Muscle of back (tissue), 11 donors: Measurements from ENCODE around the gene EML3. TPM values are rescaled to one million over a fixed set of nuclear protein-coding genes. Genes with fewer than 3 reads are reported as not detected.
A peak's percentile ranks its signal among the peaks of the same experiment; 100 is the strongest.

Source experiments
- DNase-seq, 3 donors: peaks; one replicate each; pipeline versions ENCODE4 v3.0.0 to v3.0.0-alpha.2; 2013
- polyA plus RNA-seq, 10 donors: library from polyadenylated mRNA; unstranded; fragments of 120-200 nt; gene quantifications; one replicate each; pipeline ENCODE4 v1.2.1, GENCODE V29; 2013; ENCODE audit not compliant: insufficient read length in 10 of 10

EML3 gene
- polyA plus RNA-seq, 10 donors: 11.9 to 25.3 (median 17.7) TPM

DNA sequence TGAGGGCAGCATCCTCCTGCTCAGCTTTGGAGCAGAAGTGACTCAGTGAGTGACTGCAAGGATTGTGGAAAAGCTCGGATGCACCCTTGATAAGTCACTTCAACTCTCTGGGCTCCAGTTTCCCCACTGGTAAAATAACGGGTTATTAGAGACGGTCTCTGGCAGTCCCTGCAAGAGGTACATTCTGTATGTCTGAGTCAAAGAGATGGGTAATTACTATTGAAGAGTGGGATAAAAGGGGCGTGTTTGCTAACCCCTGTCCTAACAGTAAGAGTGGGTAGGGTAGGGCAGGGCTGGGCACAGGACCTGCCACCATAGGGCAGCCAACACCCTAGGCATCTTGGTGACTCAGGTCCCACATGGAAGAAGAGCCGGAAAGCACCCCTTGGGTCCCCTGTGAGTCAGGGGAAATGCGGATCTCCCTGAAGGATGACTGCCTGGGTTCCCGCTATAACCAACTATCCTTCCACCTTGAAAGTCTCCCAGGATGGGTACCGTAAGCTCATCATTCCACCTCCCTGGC is 58.7 kb downstream of the EML3 start:
- peak in 2 of 3 donors; percentile 14 to 86 for DNase-seq

DNA sequence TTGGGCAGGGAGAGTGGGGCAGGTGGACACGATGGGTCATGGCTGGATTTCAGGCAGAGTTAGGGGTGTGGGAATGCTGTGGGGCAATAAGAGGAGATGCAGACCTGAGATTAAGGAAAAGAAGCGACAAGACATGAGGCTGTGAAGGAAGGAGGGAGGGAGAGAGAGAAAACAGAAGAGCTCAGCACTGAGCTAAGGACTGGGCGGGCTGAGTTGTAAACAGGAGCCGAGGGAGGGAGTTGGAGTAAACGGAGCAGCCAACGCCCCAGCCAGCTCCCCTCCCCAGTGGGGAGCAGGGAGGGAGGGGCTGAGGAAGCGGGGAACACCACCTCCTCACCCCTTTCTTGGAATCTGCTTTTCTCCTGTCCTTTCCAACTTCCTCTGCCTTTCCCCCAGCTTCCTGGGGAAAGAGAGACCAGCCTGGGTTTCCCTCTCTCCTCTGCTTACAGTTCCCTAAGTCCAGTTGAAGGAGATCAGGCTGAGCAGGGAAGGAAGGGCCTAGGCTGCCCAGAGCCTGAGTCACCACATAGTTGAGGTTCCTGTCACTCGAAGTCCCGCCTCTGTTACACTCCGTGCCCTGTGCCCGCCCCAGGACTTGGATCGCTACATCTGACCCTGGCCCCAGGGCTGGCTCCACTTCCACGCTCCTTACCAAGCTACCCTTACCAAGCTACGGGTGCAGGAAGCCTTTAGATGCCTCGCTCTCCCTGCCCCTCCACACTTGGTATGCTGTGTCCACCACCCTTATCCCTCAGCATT is 59.3 kb downstream of the EML3 start:
- peak; percentile 92 to 96 (median 93) for DNase-seq

GRCh38 chr11:62552485-62553079 is 60.0 kb downstream of the EML3 start:
- DNase-seq: peak in 2 of 3 donors; percentile 64 to 78

Other genes starting within 250 kb of the EML3 start
- not detected for gene SCGB1A1, start 193.7 kb downstream of the EML3 start, polyA plus RNA-seq
- 100 to 1,000 TPM; 269 to 408 (median 312) TPM for gene AHNAK, start 66.0 kb downstream of the EML3 start, polyA plus RNA-seq
- gene EEF1G, start 38.9 kb downstream of the EML3 start, polyA plus RNA-seq: 1,000 to 10,000 TPM; 2,727 to 3,805 (median 3,280) TPM
- 10 to 100 TPM; 11.6 to 17.7 (median 13.8) TPM for gene TUT1, start 21.3 kb downstream of the EML3 start, polyA plus RNA-seq
- gene MTA2, start 10.9 kb downstream of the EML3 start, polyA plus RNA-seq: 10 to 100 TPM; 36.9 to 56.4 (median 44.1) TPM
- 1 to 10 TPM in 8 of 10 donors, under 1 TPM in 2; 0.69 to 2.4 (median 1.6) TPM for gene ROM1, start 482 bp upstream of the EML3 start, polyA plus RNA-seq
- gene B3GAT3, start 9.2 kb upstream of the EML3 start, polyA plus RNA-seq: 10 to 100 TPM; 13.3 to 22.3 (median 18.7) TPM
- 100 to 1,000 TPM; 145 to 211 (median 165) TPM for gene GANAB, start 33.8 kb upstream of the EML3 start, polyA plus RNA-seq
- gene INTS5, start 40.5 kb upstream of the EML3 start, polyA plus RNA-seq: 10 to 100 TPM in 6 of 10 donors, 1 to 10 TPM in 4; 9.0 to 13.9 (median 11.1) TPM
- 10 to 100 TPM; 30.0 to 44.8 (median 33.0) TPM for gene C11orf98, start 52.4 kb upstream of the EML3 start, polyA plus RNA-seq
- 1 to 10 TPM; 1.8 to 4.9 (median 3.1) TPM for gene CSKMT, start 52.5 kb upstream of the EML3 start, polyA plus RNA-seq
- gene UQCC3, start 58.9 kb upstream of the EML3 start, polyA plus RNA-seq: 1 to 10 TPM; 4.5 to 8.3 (median 5.7) TPM
- 1 to 10 TPM; 3.0 to 8.4 (median 6.6) TPM for gene LBHD1, start 59.5 kb upstream of the EML3 start, polyA plus RNA-seq
- gene UBXN1, start 66.3 kb upstream of the EML3 start, polyA plus RNA-seq: 100 to 1,000 TPM in 9 of 10 donors, 10 to 100 TPM in 1; 96.1 to 155 (median 130) TPM
- 10 to 100 TPM; 12.8 to 31.1 (median 20.4) TPM for gene LRRN4CL, start 76.8 kb upstream of the EML3 start, polyA plus RNA-seq
- 10 to 100 TPM; 15.1 to 24.5 (median 22.0) TPM for gene BSCL2, start 94.6 kb upstream of the EML3 start, polyA plus RNA-seq
- gene GNG3, start 94.9 kb upstream of the EML3 start, polyA plus RNA-seq: 1 to 10 TPM in 2 of 10 donors, under 1 TPM in 5, not detected in 3; 0.35 to 1.5 (median 0.66) TPM
- gene HNRNPUL2, start 114.7 kb upstream of the EML3 start, polyA plus RNA-seq: 10 to 100 TPM; 40.7 to 61.0 (median 47.6) TPM
- gene TTC9C, start 115.7 kb upstream of the EML3 start, polyA plus RNA-seq: 10 to 100 TPM; 22.8 to 32.2 (median 30.1) TPM
- gene ZBTB3, start 141.4 kb upstream of the EML3 start, polyA plus RNA-seq: 1 to 10 TPM; 3.2 to 5.1 (median 3.9) TPM
- 100 to 1,000 TPM in 1 of 10 donors, 10 to 100 TPM in 9; 81.9 to 102 (median 89.2) TPM for gene POLR2G, start 148.8 kb upstream of the EML3 start, polyA plus RNA-seq
- gene TAF6L, start 158.6 kb upstream of the EML3 start, polyA plus RNA-seq: 10 to 100 TPM; 11.5 to 16.6 (median 14.2) TPM
- 10 to 100 TPM; 24.7 to 29.1 (median 27.6) TPM for gene TMEM179B, start 174.6 kb upstream of the EML3 start, polyA plus RNA-seq
- 10 to 100 TPM; 10.6 to 17.0 (median 15.2) TPM for gene TMEM223, start 179.2 kb upstream of the EML3 start, polyA plus RNA-seq
- 10 to 100 TPM; 59.6 to 85.7 (median 65.7) TPM for gene NXF1, start 192.7 kb upstream of the EML3 start, polyA plus RNA-seq
- gene STX5, start 219.3 kb upstream of the EML3 start, polyA plus RNA-seq: 10 to 100 TPM; 32.7 to 42.6 (median 35.0) TPM
- gene TEX54, start 220.1 kb upstream of the EML3 start, polyA plus RNA-seq: not detected
- gene WDR74, start 226.8 kb upstream of the EML3 start, polyA plus RNA-seq: 10 to 100 TPM; 25.5 to 35.1 (median 31.0) TPM